ENCODE results near the gene SETD6. TPM values are rescaled to one million over a fixed set of nuclear protein-coding genes. Genes with fewer than 3 reads are reported as not detected.

The SETD6 gene
- total and polyA plus RNA-seq, 2 experiments from 2014 or later, result 39.7 to 54.0 TPM

DNA sequence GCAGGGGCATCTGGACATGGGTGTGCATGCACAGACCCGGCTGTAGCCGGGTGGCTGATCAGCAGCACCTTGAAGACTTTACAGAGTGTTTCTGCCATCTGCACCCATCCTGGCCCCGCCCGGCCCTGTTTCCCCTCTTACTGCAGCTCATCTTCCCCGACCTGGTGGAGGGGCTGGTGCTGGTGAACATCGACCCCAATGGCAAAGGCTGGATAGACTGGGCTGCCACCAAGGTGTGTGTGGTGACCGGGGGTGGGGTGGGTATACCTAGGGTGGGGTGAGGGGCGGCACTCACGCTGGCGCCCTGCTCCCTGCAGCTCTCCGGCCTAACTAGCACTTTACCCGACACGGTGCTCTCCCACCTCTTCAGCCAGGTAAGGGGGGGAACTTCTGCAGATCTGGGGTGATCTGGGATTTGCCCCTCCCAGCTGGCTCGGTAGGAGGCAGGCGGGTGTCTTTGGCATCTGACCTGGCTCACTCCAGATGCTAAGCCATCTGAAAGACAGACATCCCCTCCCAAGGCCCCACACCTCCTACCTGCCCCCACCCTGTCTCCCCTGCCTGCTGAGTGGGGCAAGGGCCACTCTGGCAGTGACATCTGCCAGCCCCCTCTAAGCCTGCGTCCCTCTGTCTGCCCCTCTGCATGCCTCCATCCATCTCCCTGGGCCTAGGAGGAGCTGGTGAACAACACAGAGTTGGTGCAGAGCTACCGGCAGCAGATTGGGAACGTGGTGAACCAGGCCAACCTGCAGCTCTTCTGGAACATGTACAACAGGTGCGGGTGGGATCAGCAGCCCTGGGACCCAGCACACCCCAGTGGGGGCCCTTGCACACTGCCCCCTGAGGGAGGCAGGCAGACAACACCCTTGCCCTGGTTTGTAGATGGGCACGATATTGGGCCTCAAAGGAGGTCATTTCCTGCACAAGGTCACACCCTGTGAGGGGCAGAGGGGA lies 8.8 kb upstream of the SETD6 start:
- Histone ChIP-seq H3K4me1 (ENCODE audit: insufficient read depth) (no peaks in the 10 kb centered on the region; the same call in 1 of the 2 replicates), H3K4me2 (no peak overlapping the region), H3K27me3 (ENCODE audit: insufficient read depth) (no peaks in the 10 kb centered on the region), H4K20me1 (replicated peaks; ENCODE audit: insufficient read depth) (peaks cover 4% of the 10 kb centered on the region; the same call in 1 of the 2 replicates), H3K4me3 (no peak overlapping the region), H3F3A (replicated peaks; ENCODE audit: low read depth) (no peaks in the 10 kb centered on the region), H3K27ac (ENCODE audit: low read depth) (no peak overlapping the region), H3K79me2 (replicated peaks; ENCODE audit: insufficient read depth) (no peaks in the 10 kb centered on the region), H2AFZ (no peak overlapping the region), H3K9me2 (ENCODE audit: insufficient read depth) (no peaks in the 10 kb centered on the region), H3K36me3 (ENCODE audit: insufficient read depth) (no peaks in the 10 kb centered on the region)
- no peak for TF ChIP-seq ZNF114 (CRISPR knock-in tag; IDR thresholded peaks at IDR 0.05)
- TF ChIP-seq EZH2phosphoT487 (IDR thresholded peaks at IDR 0.05; ENCODE audit: unreplicated experiment), result no peak
- TF ChIP-seq CTCF (conservative IDR thresholded peaks at IDR 0.05; ENCODE audit: low read depth in 2 of 2), result peak in 1 of 2 experiments; percentile 8; a peak in 1 of 4 replicates
- TF ChIP-seq EZH2 (IDR thresholded peaks at IDR 0.05; ENCODE audit: low read depth, unreplicated experiment), result no peak
- no peak for TF ChIP-seq CREB1 (CRISPR knock-in tag; IDR thresholded peaks at IDR 0.05; ENCODE audit: low read depth)
- no peak for TF ChIP-seq POLR2AphosphoS5 (IDR thresholded peaks at IDR 0.05; ENCODE audit: low read depth)
- no peak for TF ChIP-seq JUNB (IDR thresholded peaks at IDR 0.05; ENCODE audit: unreplicated experiment)
- ATAC-seq, result peak; percentile 3; the same call in 1 of the 3 replicates
- Mint-ChIP-seq H3K4me1 (peaks cover 21% of the 10 kb centered on the region), H3K27me3 (ENCODE audit: insufficient read depth, low read depth, poor library complexity) (peaks cover 18% of the 10 kb centered on the region), H3K4me3 (no peak overlapping the region), H3K27ac (no peak overlapping the region), H3K9me3 (no peaks in the 10 kb centered on the region; the same call in 2 of the 3 replicates), H3K36me3 (ENCODE audit: low read depth) (peaks cover 8% of the 10 kb centered on the region; the same call in 1 of the 3 replicates)
- no peak for DNase-seq (ENCODE audit: low spot score)

- Mint-ChIP-seq H3K4me3 (no peak overlapping the region), H3K27ac (no peak overlapping the region), H3K9me3 (no peaks in the 10 kb centered on the region; the same call in 2 of the 3 replicates), H3K36me3 (ENCODE audit: low read depth) (peaks cover 10% of the 10 kb centered on the region; the same call in 1 of the 3 replicates), H3K4me1 (peaks cover 29% of the 10 kb centered on the region), H3K27me3 (ENCODE audit: insufficient read depth, low read depth, poor library complexity) (peaks cover 20% of the 10 kb centered on the region)
- peaks cover 3% of the 10 kb centered on the region; the same call in 1 of the 2 replicates for H3K4me1 ChIP-seq (ENCODE audit: insufficient read depth)
- no peak overlapping the region for H2AFZ ChIP-seq
- ATAC-seq (peak; percentile 9), DNase-seq (ENCODE audit: low spot score) (peak; percentile 50)
- H3K36me3 ChIP-seq (ENCODE audit: insufficient read depth), result no peaks in the 10 kb centered on the region
- H3K27me3 ChIP-seq (ENCODE audit: insufficient read depth), result no peaks in the 10 kb centered on the region
- no peaks in the 10 kb centered on the region; the same call in 1 of the 2 replicates for H4K20me1 ChIP-seq (replicated peaks; ENCODE audit: insufficient read depth)
- no peaks in the 10 kb centered on the region for H3K9me2 ChIP-seq (ENCODE audit: insufficient read depth)
- H3F3A ChIP-seq (replicated peaks; ENCODE audit: low read depth), result 0 out of 2 replicates have a peak, but pooled peaks cover 2% of the 10 kb centered on the region
- H3K79me2 ChIP-seq (replicated peaks; ENCODE audit: insufficient read depth), result no peaks in the 10 kb centered on the region
- H3K4me2 ChIP-seq, result no peak overlapping the region
- no peak overlapping the region for H3K4me3 ChIP-seq
- no peak for TF ChIP-seq REST (IDR thresholded peaks at IDR 0.05; ENCODE audit: unreplicated experiment)
- TF ChIP-seq POLR2AphosphoS5 (IDR thresholded peaks at IDR 0.05; ENCODE audit: low read depth), result no peak
- no peak for TF ChIP-seq NANOG (IDR thresholded peaks at IDR 0.05; ENCODE audit: borderline replicate concordance)
- no peak for TF ChIP-seq ETS1 (IDR thresholded peaks at IDR 0.05)
- TF ChIP-seq CTCF (conservative IDR thresholded peaks at IDR 0.05; ENCODE audit: low read depth in 2 of 2), result peak; percentile 28 to 38
- TF ChIP-seq ZNF114 (CRISPR knock-in tag; IDR thresholded peaks at IDR 0.05), result no peak
- TF ChIP-seq EZH2 (IDR thresholded peaks at IDR 0.05; ENCODE audit: low read depth, unreplicated experiment), result no peak
- no peak overlapping the region for H3K27ac ChIP-seq (ENCODE audit: low read depth)
Observed at GRCh38 chr16:58507195-58507962, 7.9 kb upstream of the SETD6 start.

Measured in GM23338 (cell line).